GM12875 (cell line): ENCODE measurements around the gene ABLIM3.

ENCODE experiments used
- H3K4me3 ChIP-seq: one replicate; pipeline ENCODE4 v1.5.1; 2011; ENCODE audit warnings: low read depth, low read length, control low read depth
- CTCF ChIP-seq: IDR thresholded peaks from 2 replicates; pipeline ENCODE4 v1.5.1; 2011; ENCODE audit warnings: low read depth, mild to moderate bottlenecking, control low read depth, inconsistent platforms, low read length, moderate library complexity, borderline replicate concordance; ENCODE audit not compliant: insufficient read depth

Gene ABLIM3

GRCh38 chr5:149126906-149127305 is 14.4 kb upstream of the ABLIM3 start:
- no peak overlapping the region for H3K4me3 ChIP-seq
- no peak for TF ChIP-seq CTCF

GRCh38 chr5:149127394-149127955 is 13.8 kb upstream of the ABLIM3 start:
- no peak for TF ChIP-seq CTCF

GRCh38 chr5:149128023-149128875 is 13.0 kb upstream of the ABLIM3 start:
- H3K4me3 ChIP-seq, result no peak overlapping the region
- peak; percentile 78 for TF ChIP-seq CTCF

More at GRCh38 chr5:149127394-149127955, 13.8 kb upstream of the ABLIM3 start:
- no peak overlapping the region for H3K4me3 ChIP-seq

- no peak for TF ChIP-seq CTCF
- no peak overlapping the region for H3K4me3 ChIP-seq
Measured at GRCh38 chr5:149129181-149129580, 12.1 kb upstream of the ABLIM3 start.

GRCh38 chr5:149130121-149130914 is 11.0 kb upstream of the ABLIM3 start:
- TF ChIP-seq CTCF, result no peak
- no peak overlapping the region for H3K4me3 ChIP-seq

GRCh38 chr5:149132474-149132873 is 8.8 kb upstream of the ABLIM3 start:
- no peak for TF ChIP-seq CTCF

More at GRCh38 chr5:149132474-149132873, 8.8 kb upstream of the ABLIM3 start:
- H3K4me3 ChIP-seq, result no peak overlapping the region
